Nephron (organoid): ENCODE results near the gene RUFY1.
"Not testable (repeated sequence)": the region's sequence is repeated elsewhere in the genome, so short reads cannot be mapped to it uniquely, and the experiment has no call there.

Experiments used
- H3K27ac Mint-ChIP-seq, 3 experiments: 2 replicates each; pipeline ENCODE4 v1.8.0; 2020; ENCODE audit warnings: mixed read lengths in 3 of 3, mild to moderate bottlenecking in 2 of 3, moderate library complexity in 1 of 3
- H3K27me3 Mint-ChIP-seq: 2 replicates; pipeline ENCODE4 v1.8.0; 2021; ENCODE audit warnings: low read depth, mild to moderate bottlenecking, moderate library complexity, mixed read lengths
- H3K36me3 Mint-ChIP-seq: 2 replicates; pipeline ENCODE4 v1.8.0; 2020; ENCODE audit warnings: low read depth, mixed read lengths
- H3K4me1 Mint-ChIP-seq: 2 replicates; pipeline ENCODE4 v1.8.0; 2020; ENCODE audit warnings: mixed read lengths
- H3K4me3 Mint-ChIP-seq, 3 experiments: 2 replicates each; pipeline ENCODE4 v1.8.0; 2020; ENCODE audit warnings: mild to moderate bottlenecking in 3 of 3, mixed read lengths in 3 of 3, moderate library complexity in 2 of 3
- H3K9me3 Mint-ChIP-seq: 2 replicates; pipeline ENCODE4 v1.8.0; 2020; ENCODE audit warnings: mixed read lengths
- CTCF ChIP-seq, 3 experiments: fragments of 200-600 bp; sonication (generic); IDR thresholded peaks; one replicate each; pipeline ENCODE4 v1.5.0; 2021; ENCODE audit warnings: antibody characterized with exemption in 3 of 3; ENCODE audit not compliant: unreplicated experiment in 3 of 3

RUFY1 gene

DNA sequence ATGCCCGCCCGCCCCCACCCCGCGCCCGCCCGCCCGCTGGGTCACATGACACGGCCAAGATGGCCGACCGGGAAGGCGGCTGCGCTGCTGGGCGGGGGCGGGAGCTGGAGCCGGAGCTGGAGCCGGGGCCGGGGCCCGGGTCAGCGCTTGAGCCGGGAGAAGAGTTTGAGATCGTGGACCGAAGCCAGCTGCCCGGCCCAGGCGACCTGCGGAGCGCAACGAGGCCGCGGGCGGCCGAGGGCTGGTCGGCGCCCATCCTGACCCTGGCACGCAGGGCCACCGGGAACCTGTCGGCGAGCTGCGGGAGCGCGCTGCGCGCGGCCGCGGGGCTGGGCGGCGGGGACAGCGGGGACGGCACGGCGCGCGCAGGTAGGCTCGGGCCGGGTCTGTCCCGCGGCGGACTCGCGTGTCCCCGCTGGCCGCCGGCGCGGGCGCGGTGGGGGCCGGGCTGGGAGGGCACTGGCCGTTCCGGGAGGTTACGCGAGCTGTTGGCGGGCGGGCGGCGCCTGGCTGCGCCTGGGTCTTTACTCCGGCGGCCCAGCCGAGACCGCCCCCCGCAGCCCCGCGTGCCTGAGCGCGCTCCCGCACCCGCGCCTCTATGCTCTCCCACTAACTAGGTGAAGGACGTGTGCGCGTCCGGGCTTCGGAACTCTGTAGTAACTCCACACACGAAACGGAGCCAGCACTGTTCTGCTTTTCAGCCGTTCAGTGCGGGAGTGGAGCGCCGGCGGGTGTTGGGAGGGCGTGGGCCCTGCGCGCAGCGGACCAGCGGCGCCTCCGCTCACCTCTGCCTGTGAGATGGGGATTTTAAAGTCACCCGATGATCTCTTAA, at the start of gene RUFY1:
TSS of gene RUFY1 (plus strand) at position 44 of the 832 bp plus-strand sequence. CDS start at position 60, 16 bp downstream.
- Mint-ChIP-seq H3K4me1 (peaks cover 17% of the 10 kb centered on the region), H3K27ac (peak within 1 kb of the TSS; percentile 98 to 100 (median 99)), H3K9me3 (no peaks in the 10 kb centered on the region), H3K27me3 (no peaks in the 10 kb centered on the region), H3K4me3 (peak within 1 kb of the TSS; percentile 96 to 99 (median 97)), H3K36me3 (peaks cover 10% of the 10 kb centered on the region)
- no peak for TF ChIP-seq CTCF (IDR thresholded peaks at IDR 0.05; ENCODE audit: unreplicated experiment in 3 of 3)

- not testable (repeated sequence) for H3K4me3 Mint-ChIP-seq, H3K27me3 Mint-ChIP-seq, H3K27ac Mint-ChIP-seq, H3K36me3 Mint-ChIP-seq, H3K4me1 Mint-ChIP-seq, H3K9me3 Mint-ChIP-seq
Observed at GRCh38 chr5:179501997-179502396, 48.4 kb upstream of the RUFY1 start.

DNA sequence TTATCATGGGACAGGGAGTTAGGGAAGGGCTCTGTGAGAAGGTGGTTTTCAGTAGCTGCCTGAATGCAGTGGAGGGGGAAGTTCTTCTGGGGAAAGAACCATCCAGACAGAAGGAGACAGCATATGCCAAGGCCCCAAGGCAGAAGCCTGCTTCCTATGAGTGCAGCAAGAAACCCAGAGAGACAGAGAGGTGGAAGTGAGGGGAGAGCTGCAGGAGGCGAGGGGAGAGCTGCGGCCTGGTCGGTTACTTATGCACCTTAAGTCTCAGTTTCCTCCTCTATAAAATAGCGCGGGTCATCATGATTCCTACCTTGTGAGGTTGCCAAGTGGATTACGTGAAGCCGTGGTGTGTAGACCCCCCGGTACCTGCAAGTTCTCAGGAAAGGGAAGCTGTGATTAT, 47.9 kb upstream of the RUFY1 start:
- H3K4me1 Mint-ChIP-seq, H3K27ac Mint-ChIP-seq, H3K4me3 Mint-ChIP-seq, H3K9me3 Mint-ChIP-seq, H3K36me3 Mint-ChIP-seq, H3K27me3 Mint-ChIP-seq: not testable (repeated sequence)

DNA sequence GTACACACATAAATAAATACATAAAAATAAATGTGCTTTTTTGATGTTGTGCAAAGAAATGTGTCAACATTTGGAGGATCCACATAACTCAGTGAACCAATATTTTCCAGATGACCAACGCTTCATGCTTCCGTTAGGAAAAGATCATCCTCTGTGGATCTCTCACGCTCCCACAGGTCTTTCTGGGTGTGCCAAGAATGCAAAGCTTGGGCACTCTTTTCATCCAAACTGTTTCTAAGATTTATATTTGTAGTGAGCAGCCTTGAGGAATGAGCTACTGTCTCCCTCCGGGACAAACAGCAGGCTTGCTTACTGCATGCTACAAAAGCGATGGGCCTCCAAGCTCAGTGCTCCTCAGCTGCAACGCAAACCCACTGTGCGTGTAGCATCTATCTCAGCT, 46.2 kb upstream of the RUFY1 start:
- no peak overlapping the region for H3K4me3 Mint-ChIP-seq
- TF ChIP-seq CTCF (IDR thresholded peaks at IDR 0.05; ENCODE audit: unreplicated experiment in 3 of 3), result no peak
- H3K27me3 Mint-ChIP-seq, result peaks cover 5% of the 10 kb centered on the region
- H3K4me1 Mint-ChIP-seq, result no peaks in the 10 kb centered on the region
- H3K27ac Mint-ChIP-seq, result peak overlapping the region in 1 of 3 experiments; percentile 72
- H3K9me3 Mint-ChIP-seq, result no peaks in the 10 kb centered on the region
- peaks cover under 1% of the 10 kb centered on the region for H3K36me3 Mint-ChIP-seq

DNA sequence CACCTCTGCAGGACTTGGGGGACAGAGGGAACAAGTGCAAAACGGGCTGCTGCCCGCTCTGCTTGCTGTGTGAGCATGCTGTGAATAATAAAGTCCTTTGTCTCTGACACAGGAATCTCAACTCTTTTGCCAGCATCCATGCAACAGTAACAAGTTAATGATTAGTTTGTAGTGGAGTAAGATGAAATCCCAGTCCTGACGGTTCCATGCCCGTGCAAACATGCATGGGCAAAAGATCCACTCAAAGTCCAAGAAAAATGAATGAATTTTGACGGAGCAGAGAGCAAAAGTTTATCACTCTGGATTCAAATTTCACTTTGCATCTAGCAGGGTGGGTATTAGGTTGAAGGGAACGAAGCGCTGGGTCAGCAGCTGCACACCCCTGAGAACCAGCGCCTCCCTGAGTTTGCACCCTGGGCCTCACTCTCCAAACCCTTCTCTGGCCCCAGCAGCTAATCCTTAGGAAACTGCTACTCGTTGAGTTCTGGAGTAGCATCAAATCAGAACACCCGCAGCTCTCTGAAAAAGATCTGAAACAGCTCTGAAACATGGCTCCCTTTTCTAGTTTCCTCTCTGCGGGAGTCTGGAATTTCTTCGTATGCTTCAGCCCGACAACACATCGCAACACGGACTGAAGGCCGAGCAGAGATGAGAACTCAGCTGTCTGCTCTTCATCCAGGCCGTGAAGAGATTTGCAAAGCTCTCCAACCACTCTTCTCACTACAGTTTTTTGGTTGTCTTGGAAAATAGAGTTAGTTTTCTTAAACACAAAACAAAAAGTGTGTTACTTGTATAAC, 45.6 kb upstream of the RUFY1 start:
- no peak for TF ChIP-seq CTCF (IDR thresholded peaks at IDR 0.05; ENCODE audit: unreplicated experiment in 3 of 3)
- no peaks in the 10 kb centered on the region for H3K9me3 Mint-ChIP-seq
- H3K27ac Mint-ChIP-seq, result peak overlapping the region in 2 of 3 experiments; percentile 72
- H3K27me3 Mint-ChIP-seq, result peaks cover 3% of the 10 kb centered on the region
- no peaks in the 10 kb centered on the region for H3K4me1 Mint-ChIP-seq
- H3K4me3 Mint-ChIP-seq, result no peak overlapping the region
- no peaks in the 10 kb centered on the region for H3K36me3 Mint-ChIP-seq

DNA sequence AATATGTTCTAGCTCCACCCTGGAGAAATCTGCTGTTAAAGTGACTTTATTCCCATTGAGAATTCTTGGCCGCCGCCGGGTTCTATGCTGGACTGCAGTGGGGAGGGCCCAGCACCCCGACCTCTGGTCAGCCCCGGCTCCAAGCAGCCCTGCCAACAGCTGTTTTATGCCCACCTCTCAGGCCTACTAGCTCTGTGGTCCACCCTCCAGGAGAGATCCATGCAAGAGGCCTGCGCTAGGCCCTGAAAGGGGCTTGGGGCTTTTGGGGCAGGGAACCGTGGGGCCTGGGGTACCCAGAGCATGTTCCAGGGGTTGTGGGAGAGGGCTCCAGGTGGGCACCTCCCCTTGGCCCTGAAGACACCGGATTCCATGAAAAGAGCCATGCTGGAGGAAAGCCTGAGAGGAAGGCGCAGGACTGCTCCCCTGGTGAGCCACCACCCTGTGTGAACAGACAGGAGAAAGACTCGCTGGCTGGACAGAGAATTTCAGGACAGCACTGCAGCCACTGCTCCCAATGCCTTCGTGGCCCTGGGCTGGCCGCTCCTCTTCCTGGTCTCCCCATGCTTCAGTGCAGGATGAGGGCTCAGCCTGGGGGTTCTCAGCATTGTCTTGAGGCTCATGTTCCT, 44.6 kb upstream of the RUFY1 start:
- no peak overlapping the region for H3K27ac Mint-ChIP-seq
- H3K4me3 Mint-ChIP-seq, result no peak overlapping the region
- peaks cover 6% of the 10 kb centered on the region for H3K27me3 Mint-ChIP-seq
- H3K9me3 Mint-ChIP-seq, result no peaks in the 10 kb centered on the region
- no peaks in the 10 kb centered on the region for H3K36me3 Mint-ChIP-seq
- no peaks in the 10 kb centered on the region for H3K4me1 Mint-ChIP-seq
- TF ChIP-seq CTCF (IDR thresholded peaks at IDR 0.05; ENCODE audit: unreplicated experiment in 3 of 3), result no peak
